Gastroesophageal sphincter (tissue), 4 donors: ENCODE data around the gene SCN4A. TPM values are rescaled to one million over a fixed set of nuclear protein-coding genes. Genes with fewer than 3 reads are reported as not detected.

ENCODE experiments used
- ATAC-seq: fragments of 150-250 bp; one replicate; pipeline ENCODE4 v1.9.1; 2016; ENCODE audit warnings: mild to moderate bottlenecking, moderate library complexity
- H3K27ac ChIP-seq, 4 donors: fragments of 200-600 bp; sonication (generic) in 3 of 4; 1 replicate in 3 of 4; 2 replicates in 1 of 4; pipeline ENCODE4 v1.5.1; 2016 to 2019
- H3K27me3 ChIP-seq: fragments of 200-600 bp; sonication (generic); one replicate; pipeline ENCODE4 v1.5.1; 2019
- H3K36me3 ChIP-seq, 2 donors: fragments of 200-600 bp; sonication (generic); one replicate each; pipeline ENCODE4 v1.5.1; 2019; ENCODE audit warnings: control low read depth in 1 of 2
- H3K4me1 ChIP-seq, 3 donors: fragments of 200-600 bp; sonication (generic); 1 replicate in 2 of 3; 2 replicates in 1 of 3; pipeline ENCODE4 v1.5.1; 2016 to 2019; ENCODE audit warnings: control low read depth in 2 of 3
- H3K4me3 ChIP-seq, 2 donors: fragments of 200-600 bp; sonication (generic); one replicate each; pipeline ENCODE4 v1.5.1; 2019; ENCODE audit warnings: mild to moderate bottlenecking in 1 of 2, moderate library complexity in 1 of 2
- H3K9me3 ChIP-seq, 3 donors: fragments of 200-600 bp; sonication (generic); one replicate each; pipeline ENCODE4 v1.5.1; 2017 to 2019; ENCODE audit warnings: control low read depth in 2 of 3
- EP300 ChIP-seq: sonication (generic); formaldehyde crosslinking; IDR thresholded peaks from one replicate; pipeline ENCODE4 v1.6.1; 2017; ENCODE audit warnings: antibody characterized with exemption, mild to moderate bottlenecking
- POLR2A ChIP-seq, 2 donors: fragments of 450-650 bp; IDR thresholded peaks; one replicate each; pipeline ENCODE4 v1.6.1; 2017; ENCODE audit warnings: antibody characterized with exemption in 2 of 2, mild to moderate bottlenecking in 2 of 2, moderate library complexity in 1 of 2
- POLR2AphosphoS5 ChIP-seq: sonication (generic); formaldehyde crosslinking; IDR thresholded peaks from one replicate; pipeline ENCODE4 v1.6.1; 2017; ENCODE audit warnings: antibody characterized with exemption
- WGBS, 2 donors: methylation state at CpG; one replicate each; pipeline ENCODE4 v1.1.5; 2018; ENCODE audit warnings: low coverage in 1 of 2; 5-methylcytosine and 5-hydroxymethylcytosine counted together
- total RNA-seq, 4 donors: library from RNA; depleted of rRNA; stranded (reverse); fragments of >200 nt; gene quantifications; one replicate each; pipeline ENCODE4 v1.1.0, GENCODE V29; 2016
- TF ChIP-seq, protein P1 (sequence below), 4 experiments: fragments of 200-600 bp in 2 of 4; fragments of 450-650 bp in 2 of 4; sonication (generic) in 1 of 4; IDR thresholded peaks; one replicate each; pipeline ENCODE4 v1.5.1; 2017 to 2019; ENCODE audit warnings: antibody characterized with exemption in 4 of 4, mild to moderate bottlenecking in 2 of 4, moderate library complexity in 2 of 4

The SCN4A gene
- total RNA-seq, 4 donors from 2014 or later, result 0.15 to 0.47 (median 0.35) TPM

DNA sequence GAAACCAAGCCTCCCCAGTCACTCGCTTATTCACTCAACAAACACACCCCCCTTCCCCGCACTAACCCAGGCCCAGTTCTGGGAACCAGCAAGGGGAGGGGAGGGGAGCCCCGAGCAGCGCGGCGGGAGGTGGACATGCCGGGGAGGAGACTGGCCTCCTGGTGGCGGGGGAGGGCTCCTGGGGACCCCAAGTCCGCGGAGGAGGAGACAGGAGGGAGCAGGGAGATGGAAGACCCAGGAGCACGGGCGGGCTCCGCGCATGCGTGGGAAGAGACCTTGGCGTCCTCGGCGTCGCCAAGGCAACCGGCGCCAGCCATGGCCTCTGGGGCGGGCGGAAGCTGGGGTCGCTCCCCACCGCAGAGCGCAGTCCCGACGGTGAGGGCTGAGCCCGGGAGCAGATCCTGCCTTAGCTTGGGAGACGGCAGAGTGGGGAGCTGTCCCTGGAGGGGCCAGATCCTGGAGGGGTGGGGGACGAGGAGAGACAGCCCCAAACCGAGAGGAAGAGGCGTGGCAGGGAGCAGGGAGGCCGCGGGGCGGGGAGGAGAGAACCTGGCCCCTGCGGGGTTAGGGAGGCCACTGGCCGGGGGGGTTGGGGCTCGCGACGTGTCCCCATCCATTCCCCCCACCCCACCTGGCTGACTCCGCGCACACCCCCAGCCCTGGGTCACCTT is 25.5 kb upstream of the SCN4A start, which contains the start of gene PRR29:
TSS of gene PRR29 (plus strand) at position 302 of the 671 bp plus-strand sequence. CDS start at position 316, 14 bp downstream.
- Histone ChIP-seq H3K9me3 (no peaks in the 10 kb centered on the region), H3K36me3 (no peaks in the 10 kb centered on the region), H3K27me3 (peaks cover 69% of the 10 kb centered on the region), H3K27ac (peak within 1 kb of the TSS in 3 of 4 donors; percentile 4 to 42 (median 12)), H3K4me3 (peak within 1 kb of the TSS; percentile 17 to 57), H3K4me1 (peaks cover 0 to 19% (median 17%) of the 10 kb centered on the region in 3 donors)
- TF ChIP-seq, protein P1, sequence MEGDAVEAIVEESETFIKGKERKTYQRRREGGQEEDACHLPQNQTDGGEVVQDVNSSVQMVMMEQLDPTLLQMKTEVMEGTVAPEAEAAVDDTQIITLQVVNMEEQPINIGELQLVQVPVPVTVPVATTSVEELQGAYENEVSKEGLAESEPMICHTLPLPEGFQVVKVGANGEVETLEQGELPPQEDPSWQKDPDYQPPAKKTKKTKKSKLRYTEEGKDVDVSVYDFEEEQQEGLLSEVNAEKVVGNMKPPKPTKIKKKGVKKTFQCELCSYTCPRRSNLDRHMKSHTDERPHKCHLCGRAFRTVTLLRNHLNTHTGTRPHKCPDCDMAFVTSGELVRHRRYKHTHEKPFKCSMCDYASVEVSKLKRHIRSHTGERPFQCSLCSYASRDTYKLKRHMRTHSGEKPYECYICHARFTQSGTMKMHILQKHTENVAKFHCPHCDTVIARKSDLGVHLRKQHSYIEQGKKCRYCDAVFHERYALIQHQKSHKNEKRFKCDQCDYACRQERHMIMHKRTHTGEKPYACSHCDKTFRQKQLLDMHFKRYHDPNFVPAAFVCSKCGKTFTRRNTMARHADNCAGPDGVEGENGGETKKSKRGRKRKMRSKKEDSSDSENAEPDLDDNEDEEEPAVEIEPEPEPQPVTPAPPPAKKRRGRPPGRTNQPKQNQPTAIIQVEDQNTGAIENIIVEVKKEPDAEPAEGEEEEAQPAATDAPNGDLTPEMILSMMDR (IDR thresholded peaks at IDR 0.05), result no peak
- TF ChIP-seq EP300 (no peak), POLR2AphosphoS5 (no peak), POLR2A (IDR thresholded peaks at IDR 0.05) (no peak)
- ATAC-seq, result peak; percentile 48
- WGBS, 2 donors, result 7% methylated on average over 3 of the region's 43 CpGs; no CpG with 5 or more reads in 1 of the 2 donors

DNA sequence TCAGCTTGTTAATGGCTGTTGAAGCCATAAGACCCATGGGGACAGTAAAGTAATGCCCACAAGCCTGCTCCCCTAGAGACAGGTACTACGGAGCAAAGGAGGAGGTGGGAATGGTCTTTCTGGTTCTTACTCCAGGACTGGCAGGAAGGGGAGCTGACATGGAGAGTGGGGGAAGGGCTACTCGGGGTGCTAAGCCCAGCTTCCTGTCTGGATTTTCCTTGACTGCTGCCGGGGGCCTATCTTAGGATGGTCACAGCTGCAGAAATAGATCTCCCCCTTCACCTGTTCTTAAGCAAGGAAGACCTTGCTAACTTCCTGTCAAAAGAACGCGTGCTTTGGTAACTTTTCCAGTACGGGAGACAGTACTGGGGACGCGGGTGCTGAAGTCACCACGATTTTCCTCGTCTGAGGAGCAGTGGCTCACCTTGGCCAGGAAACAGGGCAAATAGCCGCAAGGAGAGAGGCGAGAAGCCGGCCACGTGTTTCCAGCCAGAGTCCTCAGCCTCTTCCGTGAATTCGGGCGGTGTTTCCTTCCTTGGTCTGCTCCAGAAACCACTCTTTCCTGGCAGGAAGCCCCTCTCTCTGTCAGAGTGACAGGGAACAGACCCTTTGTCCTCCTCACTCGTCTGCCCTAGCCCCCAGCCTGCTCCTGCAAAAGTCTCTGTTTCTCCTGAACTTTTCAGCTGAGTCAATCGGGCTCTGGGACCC is 24.8 kb upstream of the SCN4A start:
- H3K27me3 ChIP-seq, result peaks cover 65% of the 10 kb centered on the region
- TF ChIP-seq, protein P1 (IDR thresholded peaks at IDR 0.05), result no peak
- TF ChIP-seq POLR2A (IDR thresholded peaks at IDR 0.05), result no peak
- no peak for TF ChIP-seq POLR2AphosphoS5
- no peak for TF ChIP-seq EP300
- peaks cover 0 to 19% (median 17%) of the 10 kb centered on the region in 3 donors for H3K4me1 ChIP-seq
- no peak for ATAC-seq
- 14 to 26% methylated on average over 2 to 3 of the region's 19 CpGs for WGBS, 2 donors
- no peaks in the 10 kb centered on the region for H3K36me3 ChIP-seq
- H3K27ac ChIP-seq, result peak overlapping the region in 2 of 4 donors; percentile 12 to 42
- H3K9me3 ChIP-seq, result no peaks in the 10 kb centered on the region
- peak overlapping the region in 1 of 2 donors; percentile 57 for H3K4me3 ChIP-seq

DNA sequence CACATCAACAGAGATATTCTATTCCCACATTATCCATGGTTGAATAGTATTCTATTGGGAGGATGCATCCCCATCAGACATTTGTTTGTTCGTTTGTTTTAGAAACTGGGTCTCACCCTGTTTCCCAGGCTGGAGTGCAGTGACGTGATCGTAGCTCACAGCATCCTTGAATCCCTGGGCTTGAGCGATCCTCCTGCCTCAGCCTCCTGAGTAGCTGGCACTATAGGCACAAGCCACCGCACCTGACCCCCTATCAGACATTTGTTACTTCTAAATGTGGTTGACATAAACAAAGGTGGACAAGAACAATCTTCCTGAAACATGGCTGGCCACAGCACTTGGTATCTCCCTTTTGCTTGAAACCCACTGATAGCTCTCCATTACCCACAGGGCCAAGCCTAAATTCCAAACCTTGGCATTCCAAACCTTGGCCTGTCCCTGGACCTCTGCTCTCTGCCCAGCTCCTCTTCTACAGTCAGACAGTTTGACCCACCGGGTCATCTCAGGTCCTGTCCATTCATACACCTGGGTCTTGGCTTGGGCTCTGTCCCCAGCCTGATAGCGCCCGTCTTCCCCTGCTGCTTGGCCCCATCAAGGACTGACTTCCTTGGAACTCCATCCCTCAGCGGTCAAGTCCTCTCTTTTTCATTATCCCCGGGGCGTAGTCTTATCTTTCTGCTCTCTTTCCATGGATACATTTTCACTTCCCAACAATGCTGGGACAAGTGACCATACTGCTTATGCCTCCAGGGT is 23.9 kb upstream of the SCN4A start:
- H3K4me3 ChIP-seq, result no peak overlapping the region
- H3K27ac ChIP-seq, result no peak overlapping the region
- no peak for TF ChIP-seq POLR2AphosphoS5
- peaks cover 66% of the 10 kb centered on the region for H3K27me3 ChIP-seq
- peaks cover 0 to 19% (median 13%) of the 10 kb centered on the region in 3 donors for H3K4me1 ChIP-seq
- 86 to 95% methylated on average over 9 to 11 of the region's 11 CpGs for WGBS, 2 donors
- H3K9me3 ChIP-seq, result no peaks in the 10 kb centered on the region
- no peaks in the 10 kb centered on the region for H3K36me3 ChIP-seq
- no peak for ATAC-seq

DNA sequence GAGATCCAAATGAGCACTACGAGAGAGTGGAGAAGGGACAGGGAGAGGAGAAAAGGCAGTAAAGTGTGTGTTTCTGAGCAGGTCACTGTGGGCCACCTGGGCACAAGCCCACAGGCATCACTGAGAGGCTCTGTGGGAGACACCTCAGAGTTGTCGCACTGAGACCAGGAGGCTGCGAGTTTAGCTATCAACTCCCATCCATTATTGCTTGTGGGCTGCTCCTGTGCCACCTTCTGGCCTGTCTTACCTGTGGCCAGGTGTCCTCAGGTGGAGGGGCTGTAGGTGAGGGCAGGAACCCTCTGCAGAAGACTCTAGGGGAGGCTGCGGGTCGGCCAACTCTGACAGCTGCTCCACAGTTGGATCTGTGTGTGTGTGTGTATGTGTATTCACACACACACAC is 22.9 kb upstream of the SCN4A start:
- no peak overlapping the region for H3K27ac ChIP-seq
- H3K4me3 ChIP-seq, result no peak overlapping the region
- no peaks in the 10 kb centered on the region for H3K36me3 ChIP-seq
- TF ChIP-seq POLR2A (IDR thresholded peaks at IDR 0.05) (no peak), POLR2AphosphoS5 (no peak), EP300 (no peak)
- TF ChIP-seq, protein P1 (IDR thresholded peaks at IDR 0.05), result no peak
- H3K4me1 ChIP-seq, result peaks cover 0 to 19% (median 7%) of the 10 kb centered on the region in 3 donors
- H3K9me3 ChIP-seq, result no peaks in the 10 kb centered on the region
- H3K27me3 ChIP-seq, result peaks cover 64% of the 10 kb centered on the region
- 77 to 92% methylated on average over 2 to 5 of the region's 5 CpGs for WGBS, 2 donors
- no peak for ATAC-seq

DNA sequence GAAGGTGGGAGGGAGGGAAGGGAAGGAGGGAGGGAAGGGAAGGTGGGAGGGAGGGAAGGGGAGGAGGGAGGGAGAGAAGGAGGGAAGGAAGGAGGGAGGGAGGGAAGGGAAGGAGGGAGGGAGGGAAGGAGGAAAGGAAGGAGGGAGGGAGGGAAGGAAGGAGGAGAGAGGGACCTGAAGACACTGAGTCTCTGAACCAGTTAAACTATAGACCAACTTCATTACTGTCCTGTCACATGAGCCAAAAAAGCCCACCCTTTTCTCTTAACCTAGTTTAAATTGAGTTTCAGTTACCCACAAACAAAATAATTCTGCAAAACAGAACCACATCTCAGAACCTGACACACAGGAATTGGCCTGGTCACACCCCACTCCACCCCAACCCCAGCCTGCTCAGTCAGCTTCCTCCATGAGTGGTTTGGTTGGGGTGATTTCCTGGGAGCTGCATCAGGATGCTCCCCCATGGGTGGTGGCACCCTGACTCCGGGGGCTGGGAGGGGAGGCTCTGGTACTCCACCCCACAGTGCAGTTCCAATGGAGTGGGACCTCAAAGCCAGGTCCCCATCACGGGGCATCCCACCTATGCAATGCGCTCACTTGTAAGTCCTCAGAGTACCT is 20.8 kb upstream of the SCN4A start:
- Histone ChIP-seq H3K36me3 (no peaks in the 10 kb centered on the region), H3K27me3 (peaks cover 65% of the 10 kb centered on the region), H3K4me3 (no peak overlapping the region), H3K4me1 (peaks cover 0 to 24% (median 7%) of the 10 kb centered on the region in 3 donors), H3K9me3 (no peaks in the 10 kb centered on the region), H3K27ac (no peak overlapping the region)
- TF ChIP-seq POLR2AphosphoS5, result no peak
- TF ChIP-seq, protein P1 (IDR thresholded peaks at IDR 0.05), result no peak
- TF ChIP-seq EP300, result no peak
- TF ChIP-seq POLR2A (IDR thresholded peaks at IDR 0.05), result no peak
- ATAC-seq, result no peak
- no CpG with 5 or more reads among the region's 3 CpGs for WGBS, 2 donors
